Activated CD4-positive, alpha-beta T cell treated with anti-CD3 and anti-CD28 coated beads, Interleukin-2, amount 10 ng/mL, durations not matched to agents 7 days and 5 days (primary cell): ENCODE results near the gene ACOX2. TPM values are rescaled to one million over a fixed set of nuclear protein-coding genes. Genes with fewer than 3 reads are reported as not detected.

Experiments used
- CTCF ChIA-PET: fragments of 350-600 bp; sonication (Branson Sonifier 250); formaldehyde crosslinking; loops from one replicate; lab custom pipeline; 2021; ENCODE audit warnings: antibody characterized with exemption; lab: Charles Lee
- POLR2A ChIA-PET: fragments of 350-600 bp; sonication (Branson Sonifier 250); formaldehyde crosslinking; loops from one replicate; lab custom pipeline; 2021; ENCODE audit warnings: antibody characterized with exemption; lab: Charles Lee
- DNase-seq: peaks from one replicate; pipeline ENCODE4 v3.0.0-alpha.2; 2020
- H3K27ac Mint-ChIP-seq: one replicate; pipeline ENCODE4 v1.8.0; 2021; ENCODE audit warnings: mild to moderate bottlenecking, moderate library complexity, mixed read lengths
- H3K27me3 Mint-ChIP-seq: one replicate; pipeline ENCODE4 v1.8.0; 2021; ENCODE audit warnings: mixed read lengths
- H3K36me3 Mint-ChIP-seq: one replicate; pipeline ENCODE4 v1.8.0; 2021; ENCODE audit warnings: low read depth, mixed read lengths
- H3K4me1 Mint-ChIP-seq: one replicate; pipeline ENCODE4 v1.8.0; 2021; ENCODE audit warnings: mixed read lengths
- H3K4me3 Mint-ChIP-seq: one replicate; pipeline ENCODE4 v1.8.0; 2021; ENCODE audit warnings: mild to moderate bottlenecking, moderate library complexity, mixed read lengths
- H3K9me3 Mint-ChIP-seq: one replicate; pipeline ENCODE4 v1.8.0; 2021; ENCODE audit warnings: mixed read lengths
- total RNA-seq, 2 experiments: library from RNA; stranded (reverse); gene quantifications; one replicate each; pipeline ENCODE4 v1.2.3, GENCODE V29; 2021

ACOX2 gene
- total RNA-seq, 2 experiments from 2014 or later: not detected

- peak overlapping the region; percentile 92 for H3K27ac Mint-ChIP-seq
- H3K4me3 Mint-ChIP-seq: peak overlapping the region; percentile 23
- H3K27me3 Mint-ChIP-seq: peaks cover 1% of the 10 kb centered on the region
- ChIA-PET POLR2A (interaction anchor here (0.5 kb wide), 2 partner anchors 408 to 782 kb away, joined by 7 to 8 read pairs; no protein-coding TSS in a partner anchor), CTCF (interaction anchor here (0.6 to 4.4 kb wide), 8 partner anchors 8 to 213 kb away, joined by 3 to 22 read pairs (median 4); partner anchors contain the start of genes KCTD6 and PDHB)
- peaks cover 2% of the 10 kb centered on the region for H3K36me3 Mint-ChIP-seq
- peak; percentile 69 for DNase-seq
- H3K9me3 Mint-ChIP-seq: no peaks in the 10 kb centered on the region
- H3K4me1 Mint-ChIP-seq: peaks cover 55% of the 10 kb centered on the region
These were observed 65.7 kb downstream of the ACOX2 start for GRCh38 chr3:58471025-58471887.

- Mint-ChIP-seq H3K27me3 (peaks cover 1% of the 10 kb centered on the region), H3K27ac (peak overlapping the region; percentile 92), H3K4me3 (no peak overlapping the region), H3K36me3 (peaks cover 2% of the 10 kb centered on the region), H3K4me1 (peaks cover 57% of the 10 kb centered on the region), H3K9me3 (no peaks in the 10 kb centered on the region)
- CTCF ChIA-PET: interaction anchor here (0.6 to 4.4 kb wide), 5 partner anchors 14 to 212 kb away, joined by 3 to 22 read pairs (median 3); partner anchors contain the start of genes HTD2, KCTD6, PDHB and RPP14
- POLR2A ChIA-PET: no interaction called here
- DNase-seq: no peak
These were observed 66.5 kb downstream of the ACOX2 start for GRCh38 chr3:58470363-58471024.

DNA sequence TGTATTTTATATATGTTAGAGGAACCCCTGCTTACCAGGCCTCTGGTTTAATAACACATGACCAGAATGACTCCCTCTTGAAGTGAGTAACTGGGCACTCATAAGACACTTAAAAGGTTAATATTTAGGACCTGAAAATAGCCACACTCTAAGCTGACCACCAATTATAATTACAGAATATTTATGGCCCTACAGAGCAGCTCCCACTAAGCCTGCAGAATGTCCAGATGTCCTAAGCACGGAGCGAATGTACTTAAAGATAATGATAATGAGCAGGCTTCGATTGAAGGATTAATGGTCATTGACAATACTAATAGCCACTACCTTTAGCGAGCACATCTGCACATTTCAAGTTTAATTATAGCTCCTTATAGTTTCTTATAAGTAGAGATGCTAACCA lies 67.9 kb downstream of the ACOX2 start:
- ChIA-PET CTCF (interaction anchor here (0.6 to 1.4 kb wide), 4 partner anchors 13 to 1045 kb away, joined by 3 to 5 read pairs (median 4); no protein-coding TSS in a partner anchor), POLR2A (no interaction called here)
- no peak overlapping the region for H3K27ac Mint-ChIP-seq
- H3K27me3 Mint-ChIP-seq: peaks cover 1% of the 10 kb centered on the region
- no peak for DNase-seq
- H3K4me3 Mint-ChIP-seq: no peak overlapping the region
- H3K9me3 Mint-ChIP-seq: no peaks in the 10 kb centered on the region
- peaks cover 52% of the 10 kb centered on the region for H3K4me1 Mint-ChIP-seq
- H3K36me3 Mint-ChIP-seq: peaks cover 2% of the 10 kb centered on the region

DNA sequence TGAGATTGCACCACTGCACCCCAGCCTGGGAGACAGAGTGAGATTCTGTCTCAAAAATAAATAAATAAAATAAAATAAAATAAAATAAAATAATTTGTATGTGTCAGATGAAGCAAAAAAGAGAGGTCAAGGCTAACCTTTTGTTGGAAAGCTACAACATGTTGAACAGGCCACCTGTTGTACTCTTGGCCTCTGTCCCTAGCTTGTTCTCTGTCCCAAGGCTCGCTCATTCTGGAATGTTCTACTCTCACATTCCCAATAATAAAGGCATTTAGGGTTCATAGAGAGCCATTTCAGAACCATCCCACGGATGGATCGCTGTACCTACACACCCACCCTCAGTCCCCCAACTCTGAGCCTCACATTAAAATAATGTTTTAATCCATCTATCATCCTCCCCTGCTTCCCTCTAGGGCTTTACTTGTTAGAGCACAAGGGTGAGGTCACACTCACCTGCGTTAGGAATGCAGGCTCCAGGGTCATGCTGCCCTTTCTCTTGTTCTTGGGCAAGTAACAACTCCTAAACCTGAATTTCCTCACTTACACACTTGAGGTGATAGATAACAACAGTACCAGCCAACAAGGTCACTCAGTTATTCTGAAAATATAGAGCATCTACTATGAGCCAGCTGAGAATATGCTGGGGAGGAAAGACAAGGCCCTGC lies 70.0 kb downstream of the ACOX2 start:
- Mint-ChIP-seq H3K36me3 (no peaks in the 10 kb centered on the region), H3K27me3 (peaks cover 1% of the 10 kb centered on the region), H3K27ac (no peak overlapping the region), H3K9me3 (no peaks in the 10 kb centered on the region), H3K4me1 (peaks cover 48% of the 10 kb centered on the region), H3K4me3 (no peak overlapping the region)
- CTCF ChIA-PET: interaction anchor here (0.6 to 3.0 kb wide), 3 partner anchors 18 to 159 kb away, joined by 3 to 13 read pairs (median 8); partner anchors contain the start of gene KCTD6
- DNase-seq: no peak
- POLR2A ChIA-PET: no interaction called here

DNA sequence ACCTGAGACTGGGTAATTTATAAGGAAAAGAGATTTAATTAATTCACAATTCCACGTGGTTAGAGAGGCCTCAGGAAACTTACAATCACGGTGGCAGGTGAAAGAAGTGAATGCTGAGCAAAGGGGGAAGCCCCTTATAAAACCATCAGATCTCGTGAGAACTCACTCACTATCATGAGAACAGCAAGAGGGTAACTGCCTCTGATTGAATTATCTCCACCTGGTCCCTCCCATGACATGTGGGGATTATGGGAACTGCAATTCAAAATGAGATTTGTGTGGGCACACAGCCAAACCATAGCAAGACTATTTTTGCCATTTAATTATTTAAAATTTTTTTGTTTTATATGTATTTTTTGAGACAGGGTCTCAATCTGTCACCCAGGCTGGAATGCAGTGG lies 72.1 kb downstream of the ACOX2 start:
- H3K36me3 Mint-ChIP-seq: no peaks in the 10 kb centered on the region
- H3K27ac Mint-ChIP-seq: no peak overlapping the region
- peaks cover 28% of the 10 kb centered on the region for H3K4me1 Mint-ChIP-seq
- H3K27me3 Mint-ChIP-seq: peaks cover 1% of the 10 kb centered on the region
- no peak for DNase-seq
- ChIA-PET POLR2A (no interaction called here), CTCF (interaction anchor here (1.1 to 1.8 kb wide), 2 partner anchors 21 to 27 kb away, joined by 3 to 9 read pairs; partner anchors contain the start of gene KCTD6)
- no peak overlapping the region for H3K4me3 Mint-ChIP-seq
- H3K9me3 Mint-ChIP-seq: no peaks in the 10 kb centered on the region

GRCh38 chr3:58463942-58464271 lies 73.1 kb downstream of the ACOX2 start:
- no peak for DNase-seq
- no peak overlapping the region for H3K4me3 Mint-ChIP-seq
- CTCF ChIA-PET: interaction anchor here (0.7 to 1.8 kb wide), 7 partner anchors 9 to 65 kb away, joined by 3 to 14 read pairs (median 4); partner anchors contain the start of genes KCTD6 and PDHB
- no peaks in the 10 kb centered on the region for H3K9me3 Mint-ChIP-seq
- H3K4me1 Mint-ChIP-seq: peaks cover 21% of the 10 kb centered on the region
- no peaks in the 10 kb centered on the region for H3K36me3 Mint-ChIP-seq
- H3K27ac Mint-ChIP-seq: no peak overlapping the region
- peaks cover 1% of the 10 kb centered on the region for H3K27me3 Mint-ChIP-seq
- POLR2A ChIA-PET: no interaction called here

- no peaks in the 10 kb centered on the region for H3K36me3 Mint-ChIP-seq
- H3K27ac Mint-ChIP-seq: no peak overlapping the region
- ChIA-PET CTCF (interaction anchor here (0.7 to 1.8 kb wide), 7 partner anchors 9 to 66 kb away, joined by 3 to 14 read pairs (median 4); partner anchors contain the start of genes KCTD6 and PDHB), POLR2A (no interaction called here)
- peaks cover 1% of the 10 kb centered on the region for H3K27me3 Mint-ChIP-seq
- H3K4me1 Mint-ChIP-seq: peaks cover 21% of the 10 kb centered on the region
- no peaks in the 10 kb centered on the region for H3K9me3 Mint-ChIP-seq
- DNase-seq: peak; percentile 73
- peak overlapping the region; percentile 29 for H3K4me3 Mint-ChIP-seq
These were observed 73.6 kb downstream of the ACOX2 start for GRCh38 chr3:58463181-58463941.

GRCh38 chr3:58462829-58463180 lies 74.2 kb downstream of the ACOX2 start:
- no peak overlapping the region for H3K4me3 Mint-ChIP-seq
- no peaks in the 10 kb centered on the region for H3K36me3 Mint-ChIP-seq
- H3K9me3 Mint-ChIP-seq: no peaks in the 10 kb centered on the region
- ChIA-PET CTCF (no interaction called here), POLR2A (no interaction called here)
- no peak overlapping the region for H3K27ac Mint-ChIP-seq
- H3K27me3 Mint-ChIP-seq: peaks cover 1% of the 10 kb centered on the region
- DNase-seq: no peak
- H3K4me1 Mint-ChIP-seq: peaks cover 21% of the 10 kb centered on the region

GRCh38 chr3:58459160-58459559 lies 77.8 kb downstream of the ACOX2 start:
- DNase-seq: no peak
- no peak overlapping the region for H3K4me3 Mint-ChIP-seq
- ChIA-PET CTCF (no interaction called here), POLR2A (no interaction called here)
- H3K27ac Mint-ChIP-seq: no peak overlapping the region
- H3K36me3 Mint-ChIP-seq: peaks cover 5% of the 10 kb centered on the region
- no peaks in the 10 kb centered on the region for H3K27me3 Mint-ChIP-seq
- H3K4me1 Mint-ChIP-seq: peaks cover 11% of the 10 kb centered on the region
- H3K9me3 Mint-ChIP-seq: peaks cover 13% of the 10 kb centered on the region

Other genes with a start within 250 kb of the ACOX2 start
- 10 to 100 TPM; 12.7 to 15.4 TPM for gene RPP14, start 230.9 kb downstream of the ACOX2 start, total RNA-seq
- 1 to 10 TPM; 6.2 to 7.0 TPM for gene HTD2, start 230.7 kb downstream of the ACOX2 start, total RNA-seq
- 10 to 100 TPM; 30.3 to 40.2 TPM for gene PXK, start 204.3 kb downstream of the ACOX2 start, total RNA-seq
- gene PDHB, start 103.4 kb downstream of the ACOX2 start, total RNA-seq: 10 to 100 TPM; 47.6 to 50.6 TPM
- gene KCTD6, start 45.1 kb downstream of the ACOX2 start, total RNA-seq: 10 to 100 TPM in 1 of 2 experiments, 1 to 10 TPM in 1; 7.7 to 10.8 TPM
- not detected for gene FAM107A, start 40.2 kb upstream of the ACOX2 start, total RNA-seq
- not detected for gene FAM3D, start 129.6 kb upstream of the ACOX2 start, total RNA-seq